CD4-positive, alpha-beta T cell treated with Interleukin-6 at 100 ng/mL for 8 hours (primary cell): ENCODE results near the gene C1orf159.
"Not testable (repeated sequence)": the region's sequence is repeated elsewhere in the genome, so short reads cannot be mapped to it uniquely, and the experiment has no call there.

ENCODE experiments used
- DNase-seq: peaks from one replicate; pipeline ENCODE4 v3.0.0-alpha.2; 2020; ENCODE audit warnings: mixed read lengths, low spot score

Gene C1orf159

GRCh38 chr1:1118011-1118875, 2.4 kb upstream of the C1orf159 start:
- no peak for DNase-seq

- DNase-seq = no peak
These were observed 1.6 kb upstream of the C1orf159 start for GRCh38 chr1:1117469-1117831.

GRCh38 chr1:1116701-1117468, 996 bp upstream of the C1orf159 start:
- no peak for DNase-seq

GRCh38 chr1:1115136-1115785, 628 bp downstream of the C1orf159 start:
- DNase-seq = no peak

GRCh38 chr1:1114431-1114830, 1.5 kb downstream of the C1orf159 start:
- no peak for DNase-seq

- DNase-seq = no peak
These were observed 3.5 kb downstream of the C1orf159 start for GRCh38 chr1:1112237-1112985.

- no peak for DNase-seq
These were observed 4.2 kb downstream of the C1orf159 start for GRCh38 chr1:1111516-1112236.

GRCh38 chr1:1110561-1110971, 5.3 kb downstream of the C1orf159 start:
- DNase-seq = no peak

GRCh38 chr1:1109743-1110142, 6.1 kb downstream of the C1orf159 start:
- DNase-seq = no peak

GRCh38 chr1:1106510-1107221, 9.2 kb downstream of the C1orf159 start:
- DNase-seq = no peak

GRCh38 chr1:1104152-1104551, 11.7 kb downstream of the C1orf159 start:
- not testable (repeated sequence) for DNase-seq

- no peak for DNase-seq
These were observed 14.4 kb downstream of the C1orf159 start for GRCh38 chr1:1101503-1101902.

- DNase-seq = no peak
These were observed 15.6 kb downstream of the C1orf159 start for GRCh38 chr1:1100296-1100695.

- no peak for DNase-seq
These were observed 16.2 kb downstream of the C1orf159 start for GRCh38 chr1:1099506-1100183.

GRCh38 chr1:1098681-1099421, 17.0 kb downstream of the C1orf159 start:
- DNase-seq = no peak

GRCh38 chr1:1096136-1096535, 19.8 kb downstream of the C1orf159 start:
- DNase-seq = not testable (repeated sequence)

GRCh38 chr1:1094981-1095380, 20.9 kb downstream of the C1orf159 start:
- DNase-seq = no peak

GRCh38 chr1:1093610-1093943, 22.3 kb downstream of the C1orf159 start:
- DNase-seq = no peak

GRCh38 chr1:1092894-1093609, 22.8 kb downstream of the C1orf159 start:
- no peak for DNase-seq
